CD1c-positive myeloid dendritic cell (primary cell): ENCODE measurements around the gene UNC45B.
A peak's percentile ranks its signal among the peaks of the same experiment; 100 is the strongest.
"Not testable (repeated sequence)": the region's sequence is repeated elsewhere in the genome, so short reads cannot be mapped to it uniquely, and the experiment has no call there.

Experiments
- DNase-seq: peaks from one replicate; pipeline ENCODE4 v3.0.0-alpha.2; 2016; ENCODE audit errors: extremely low spot score

The UNC45B gene

DNA sequence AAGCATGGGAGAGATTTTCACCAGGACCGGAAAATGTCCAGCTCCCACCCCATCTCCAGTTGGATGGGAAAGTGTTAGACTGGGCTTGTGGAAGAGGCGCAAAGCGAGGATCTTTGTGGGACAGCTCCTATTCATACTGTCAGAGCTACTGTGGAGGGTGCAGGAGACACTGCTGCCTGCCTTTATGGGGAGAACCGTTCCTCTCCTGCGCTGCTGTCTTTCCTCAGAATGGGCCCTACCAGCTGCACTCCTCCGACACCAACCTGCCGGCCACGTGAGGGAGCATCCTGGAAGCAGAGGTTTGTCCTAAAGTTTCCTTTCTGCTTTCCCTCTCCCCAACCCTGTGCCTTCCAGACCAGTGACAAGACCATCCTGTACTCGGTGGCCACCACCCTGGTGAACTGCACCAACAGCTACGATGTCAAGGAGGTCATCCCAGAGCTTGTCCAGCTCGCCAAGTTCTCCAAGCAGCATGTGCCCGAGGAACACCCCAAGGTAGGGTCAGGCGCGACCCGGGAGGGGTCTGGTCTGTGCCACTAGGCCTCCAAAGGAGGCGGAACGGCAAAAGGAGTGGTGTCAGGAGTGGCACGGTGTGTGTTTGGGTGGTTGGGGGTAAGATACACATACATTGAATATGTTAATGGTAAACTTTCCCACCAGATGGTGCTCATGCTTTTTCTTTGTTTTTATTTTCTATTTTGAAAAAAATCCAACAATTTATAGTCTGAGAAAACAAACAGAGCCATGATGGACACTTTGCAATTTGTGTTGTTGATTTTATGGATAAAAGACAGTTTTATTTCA, 23.6 kb downstream of the UNC45B start:
- peak; percentile 50 for DNase-seq

DNA sequence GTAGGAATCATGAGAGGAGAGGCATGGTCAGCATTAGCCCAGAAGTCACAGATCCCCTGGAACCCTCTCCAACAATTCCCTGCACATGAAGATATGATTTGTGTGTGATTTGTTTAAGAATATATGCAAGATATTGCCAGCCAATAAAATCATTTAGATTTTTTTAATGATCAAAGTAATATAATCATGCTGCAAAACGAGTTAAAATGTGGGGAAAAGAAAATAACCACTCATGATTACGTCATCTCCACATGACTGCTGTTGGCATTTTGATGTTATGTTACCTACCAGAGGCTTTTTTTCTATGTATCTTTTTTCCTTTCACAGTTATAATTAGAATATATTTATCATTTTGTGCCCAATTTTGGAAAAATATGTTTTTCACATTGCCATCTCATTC, 24.2 kb downstream of the UNC45B start:
- DNase-seq, result no peak

DNA sequence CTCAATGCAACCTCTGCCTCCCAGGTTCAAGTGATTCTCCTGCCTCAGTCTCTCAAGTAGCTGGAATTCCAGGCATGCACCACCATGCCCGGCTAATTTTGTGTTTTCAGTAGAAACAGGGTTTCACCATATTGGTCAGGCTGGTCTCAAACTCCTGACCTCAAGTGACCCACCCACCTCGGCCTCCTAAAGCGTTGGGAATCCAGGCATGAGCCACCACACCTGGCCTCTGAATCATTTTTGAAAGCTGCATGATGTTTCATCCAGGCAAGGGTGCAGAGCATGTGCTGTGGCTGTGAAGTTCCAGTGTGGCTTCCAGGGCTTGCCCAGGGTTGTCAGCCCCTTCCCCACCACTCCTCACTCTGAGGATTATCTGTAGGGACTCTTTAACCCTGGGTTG, 24.7 kb downstream of the UNC45B start:
- not testable (repeated sequence) for DNase-seq

DNA sequence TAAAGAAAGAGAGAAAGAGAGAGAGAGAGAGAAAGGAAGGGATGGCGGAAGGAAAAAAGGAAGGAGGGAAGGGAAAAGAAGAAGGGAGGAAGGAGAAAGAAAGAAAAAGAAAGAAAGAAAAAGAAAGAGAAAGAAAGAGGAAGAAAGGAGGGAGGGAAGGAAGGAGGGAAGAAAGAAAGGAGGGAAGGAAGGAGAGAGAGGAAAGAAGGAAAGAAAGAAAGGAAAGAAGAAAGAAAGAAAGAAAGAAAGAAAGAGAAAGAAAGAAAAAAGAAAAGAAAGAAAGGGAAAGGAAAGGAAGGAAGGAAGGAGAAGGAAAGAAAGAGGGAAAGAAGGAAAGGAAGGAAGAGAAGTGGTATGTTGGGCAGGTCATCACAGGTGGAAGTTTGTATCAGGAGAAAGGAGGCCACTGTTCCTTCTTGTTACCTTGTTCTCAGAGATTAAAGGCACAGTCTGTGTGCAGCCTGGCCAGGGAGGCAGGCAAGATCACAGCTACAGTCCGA, 27.3 kb downstream of the UNC45B start:
- DNase-seq, result no peak

GRCh38 chr17:35175638-35176415, 28.2 kb downstream of the UNC45B start:
- DNase-seq, result no peak

DNA sequence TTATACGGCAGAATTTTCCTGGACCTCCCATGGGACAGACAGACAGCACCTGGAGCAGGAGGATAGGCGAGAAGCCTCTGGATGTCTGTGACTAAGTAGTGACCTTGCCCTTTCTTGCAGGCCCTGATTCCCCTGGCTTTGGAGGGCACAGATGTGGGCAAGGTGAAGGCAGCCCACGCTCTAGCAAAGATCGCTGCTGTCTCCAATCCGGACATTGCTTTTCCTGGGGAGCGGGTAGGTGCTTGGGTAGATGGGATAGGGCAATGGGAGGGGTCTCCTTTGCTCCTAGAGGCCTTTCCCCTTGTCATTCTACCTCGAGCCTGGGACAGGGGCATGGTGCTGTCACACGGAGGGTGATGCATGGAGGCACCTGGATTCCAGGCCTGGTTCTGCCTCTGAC, 29.3 kb downstream of the UNC45B start:
- DNase-seq, result no peak

DNA sequence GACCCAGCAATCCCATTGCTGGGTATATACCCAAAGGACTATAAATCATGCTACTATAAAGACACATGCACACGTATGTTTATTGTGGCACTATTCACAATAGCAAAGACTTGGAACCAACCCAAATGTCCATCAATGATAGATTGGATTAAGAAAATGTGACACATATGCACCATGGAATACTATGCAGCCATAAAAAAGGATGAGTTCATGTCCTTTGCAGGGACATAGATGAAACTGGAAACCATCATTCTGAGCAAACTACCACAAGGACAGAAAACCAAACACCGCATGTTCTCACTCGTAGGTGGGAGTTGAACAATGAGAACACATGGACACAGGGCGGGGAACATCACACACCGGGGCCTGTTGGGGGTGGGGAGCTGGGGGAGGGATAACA, 31.8 kb downstream of the UNC45B start:
- not testable (repeated sequence) for DNase-seq

GRCh38 chr17:35183332-35183731, 35.7 kb downstream of the UNC45B start:
- no peak for DNase-seq

- no peak for DNase-seq
These were observed 36.7 kb downstream of the UNC45B start for GRCh38 chr17:35184274-35184673.

- peak; percentile 72 for DNase-seq
These were observed 38.2 kb downstream of the UNC45B start for GRCh38 chr17:35185849-35186248.

DNA sequence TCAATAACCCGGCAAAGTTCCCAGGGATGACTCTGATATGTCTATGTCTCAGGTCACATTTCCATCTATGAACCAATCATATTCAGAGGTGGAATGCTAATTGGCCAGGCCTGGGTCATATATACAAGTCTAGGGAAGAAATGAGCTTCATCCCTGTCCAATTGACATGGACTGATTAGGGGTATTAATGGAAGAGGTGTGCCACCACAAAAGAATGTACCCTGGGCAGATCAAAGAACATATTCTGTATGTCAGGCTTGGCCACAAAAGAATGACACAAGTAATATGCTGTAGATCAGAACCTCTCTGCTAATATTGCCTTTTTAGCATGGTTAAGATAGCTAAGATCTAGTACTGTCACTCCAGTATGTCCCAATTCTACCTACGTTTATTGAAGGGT, 39.9 kb downstream of the UNC45B start:
- DNase-seq, result no peak

- peak; percentile 66 for DNase-seq
These were observed 40.5 kb downstream of the UNC45B start for GRCh38 chr17:35188111-35188510.

DNA sequence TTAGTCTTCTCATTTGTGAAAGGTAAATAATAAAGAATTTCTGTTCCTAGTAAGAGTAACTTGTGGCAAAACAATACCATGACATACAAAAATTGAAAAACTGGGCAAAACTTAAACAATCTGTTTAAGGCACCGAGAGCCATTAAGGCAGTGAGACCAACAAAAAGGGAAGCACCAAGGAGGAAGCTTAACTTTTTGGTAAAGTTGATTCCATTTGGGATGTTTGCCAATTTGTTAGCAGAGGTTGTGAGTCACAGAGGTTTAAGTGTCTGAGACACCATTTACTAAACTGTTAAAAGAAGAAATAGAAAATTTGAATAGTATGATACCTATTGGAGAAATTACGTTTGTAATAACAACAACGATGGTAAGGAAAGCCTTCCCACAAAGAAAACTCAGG, 41.7 kb downstream of the UNC45B start:
- DNase-seq, result peak; percentile 87

DNA sequence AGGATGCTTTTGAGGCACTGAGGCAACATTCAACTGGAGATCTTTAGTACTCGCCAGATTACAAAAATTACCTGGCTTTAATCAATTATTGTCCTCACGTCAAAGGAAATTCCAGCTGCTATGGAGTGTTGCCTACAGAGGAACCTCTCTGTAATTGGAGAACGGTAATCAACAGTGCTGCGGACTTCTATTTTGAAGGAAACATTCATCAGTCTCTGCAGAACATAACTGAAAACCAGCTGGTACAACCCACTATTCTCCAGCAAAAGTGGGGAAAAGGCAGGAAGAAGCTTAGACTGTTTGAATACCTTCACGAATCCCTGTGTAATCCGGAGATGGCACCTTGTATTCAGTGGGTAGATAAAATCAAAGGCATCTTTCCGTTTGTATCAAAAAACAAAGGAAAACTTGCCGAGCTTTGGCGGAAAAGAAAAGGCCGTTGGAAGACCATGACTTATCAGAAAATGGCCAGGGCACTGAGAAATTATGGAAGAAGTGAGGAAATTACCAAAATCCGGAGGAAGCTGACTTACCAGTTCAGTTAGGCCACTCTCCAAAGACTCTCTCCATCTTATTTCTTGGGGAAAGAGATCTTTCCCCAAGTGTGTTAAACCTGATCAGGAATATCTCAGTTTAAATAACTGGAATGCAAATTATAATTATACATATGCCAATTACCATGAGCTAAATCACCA, 43.5 kb downstream of the UNC45B start:
- no peak for DNase-seq

GRCh38 chr17:35192708-35193107, 45.1 kb downstream of the UNC45B start:
- DNase-seq, result no peak

DNA sequence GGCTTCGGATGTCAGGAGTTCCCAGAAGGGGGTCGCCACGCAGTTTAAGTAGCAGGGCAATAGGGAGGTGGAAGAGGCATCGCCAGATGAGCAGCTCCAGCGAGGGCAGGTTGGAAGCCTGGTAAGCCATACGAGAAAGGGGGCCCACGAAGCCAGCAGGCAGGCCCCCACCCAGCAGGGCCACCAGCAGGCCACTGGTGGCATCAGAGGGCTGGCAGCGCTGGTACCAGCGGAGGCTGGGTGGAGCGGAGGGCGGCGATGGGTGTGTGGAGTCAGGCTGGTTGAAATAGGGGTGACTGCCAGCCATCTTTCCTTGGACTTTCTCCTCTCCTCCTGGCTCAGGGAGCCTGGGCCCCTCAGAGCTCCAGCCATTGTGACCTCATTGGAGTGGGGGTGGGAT, 46.4 kb downstream of the UNC45B start, which contains the start of gene SLC35G3:
TSS of gene SLC35G3 (minus strand) at position 393 of the 400 bp plus-strand sequence. CDS start at position 307, 86 bp downstream.
- DNase-seq, result not testable (repeated sequence)

DNA sequence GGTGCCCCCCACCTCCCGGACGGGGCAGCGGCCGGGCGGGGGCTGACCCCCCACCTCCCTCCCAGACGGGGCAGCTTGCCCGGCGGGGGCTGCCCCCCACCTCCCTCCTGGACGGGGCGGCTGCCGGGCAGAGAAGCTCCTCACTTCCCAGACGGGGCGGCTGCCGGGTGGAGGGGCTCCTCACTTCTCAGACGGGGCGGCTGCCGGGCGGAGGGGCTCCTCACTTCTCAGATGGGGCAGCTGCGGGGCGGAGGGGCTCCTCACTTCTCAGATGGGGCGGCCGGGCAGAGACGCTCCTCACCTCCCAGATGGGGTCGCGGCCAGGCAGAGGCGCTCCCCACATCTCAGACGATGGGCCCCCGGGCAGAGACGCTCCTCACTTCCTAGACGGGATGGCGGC, 47.4 kb downstream of the UNC45B start:
- DNase-seq, result not testable (repeated sequence)

GRCh38 chr17:35202582-35202981, 55.0 kb downstream of the UNC45B start:
- DNase-seq, result not testable (repeated sequence)

DNA sequence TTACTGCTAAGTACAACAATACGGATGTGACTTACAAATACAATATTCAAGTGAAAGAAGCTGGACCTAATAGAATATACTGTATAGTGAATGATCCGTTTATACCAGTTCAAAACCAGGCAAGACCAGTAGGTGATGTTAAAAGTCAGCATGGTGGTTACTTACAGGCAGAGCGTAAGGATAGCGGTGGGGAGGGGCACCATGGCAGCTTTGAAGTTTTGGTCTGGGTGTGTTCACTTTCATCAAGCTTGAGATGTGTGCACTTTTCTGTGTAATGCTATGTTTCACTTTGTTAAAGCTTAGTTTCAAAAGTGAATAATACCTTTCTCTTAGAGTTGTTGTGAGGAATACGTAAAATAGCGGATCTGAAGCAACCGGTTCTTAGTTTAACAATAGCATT, 63.1 kb downstream of the UNC45B start:
- DNase-seq, result no peak

DNA sequence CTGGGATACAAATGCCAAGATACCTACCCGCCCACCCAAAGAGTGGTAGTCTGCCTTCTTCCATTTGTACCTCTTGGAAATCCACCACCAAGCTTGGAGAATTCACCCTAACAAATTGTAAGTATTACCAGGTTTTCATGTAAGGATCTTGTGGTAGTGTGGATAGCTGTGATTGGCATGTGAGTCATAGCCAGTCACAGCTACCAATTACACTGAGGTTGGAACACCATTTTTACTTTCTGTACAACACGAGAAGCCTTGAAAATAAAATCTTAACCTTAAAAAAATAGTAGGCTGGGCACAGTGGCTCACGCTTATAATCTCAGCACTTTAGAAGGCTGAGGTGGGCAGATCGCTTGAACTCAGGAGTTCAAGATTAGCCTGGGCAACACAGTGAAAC, 65.1 kb downstream of the UNC45B start:
- DNase-seq, result no peak

DNA sequence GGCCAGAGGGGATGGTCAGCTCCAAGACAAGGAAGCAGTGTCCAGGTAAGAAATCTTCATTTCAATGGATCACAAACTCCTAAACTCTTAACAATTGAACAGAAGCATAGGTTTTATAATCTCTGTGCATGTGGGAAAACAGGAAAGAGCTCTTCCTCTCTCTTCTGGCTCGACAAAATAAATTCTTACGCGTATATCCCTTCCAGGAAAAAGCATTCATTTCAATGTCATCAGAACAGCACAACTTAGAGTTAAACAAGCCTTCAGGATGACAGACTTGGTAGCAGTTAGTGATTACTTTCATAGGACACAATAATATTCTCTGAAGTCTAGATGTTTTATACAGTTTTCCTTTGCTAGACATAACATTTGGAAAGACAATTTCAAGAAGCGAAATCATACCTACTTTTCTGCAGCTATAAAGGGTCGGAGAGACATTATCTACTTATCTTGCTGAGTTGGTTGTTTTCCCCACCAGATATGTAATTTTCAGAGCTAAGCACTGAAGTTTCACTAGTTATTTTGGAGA, 65.9 kb downstream of the UNC45B start:
- DNase-seq, result no peak

GRCh38 chr17:35214192-35214591, 66.6 kb downstream of the UNC45B start:
- peak; percentile 61 for DNase-seq
